Measurements from ENCODE around the gene RHPN2.
A peak's percentile ranks its signal among the peaks of the same experiment; 100 is the strongest.
"Not testable (repeated sequence)": the region's sequence is repeated elsewhere in the genome, so short reads cannot be mapped to it uniquely, and the experiment has no call there.

The RHPN2 gene

DNA sequence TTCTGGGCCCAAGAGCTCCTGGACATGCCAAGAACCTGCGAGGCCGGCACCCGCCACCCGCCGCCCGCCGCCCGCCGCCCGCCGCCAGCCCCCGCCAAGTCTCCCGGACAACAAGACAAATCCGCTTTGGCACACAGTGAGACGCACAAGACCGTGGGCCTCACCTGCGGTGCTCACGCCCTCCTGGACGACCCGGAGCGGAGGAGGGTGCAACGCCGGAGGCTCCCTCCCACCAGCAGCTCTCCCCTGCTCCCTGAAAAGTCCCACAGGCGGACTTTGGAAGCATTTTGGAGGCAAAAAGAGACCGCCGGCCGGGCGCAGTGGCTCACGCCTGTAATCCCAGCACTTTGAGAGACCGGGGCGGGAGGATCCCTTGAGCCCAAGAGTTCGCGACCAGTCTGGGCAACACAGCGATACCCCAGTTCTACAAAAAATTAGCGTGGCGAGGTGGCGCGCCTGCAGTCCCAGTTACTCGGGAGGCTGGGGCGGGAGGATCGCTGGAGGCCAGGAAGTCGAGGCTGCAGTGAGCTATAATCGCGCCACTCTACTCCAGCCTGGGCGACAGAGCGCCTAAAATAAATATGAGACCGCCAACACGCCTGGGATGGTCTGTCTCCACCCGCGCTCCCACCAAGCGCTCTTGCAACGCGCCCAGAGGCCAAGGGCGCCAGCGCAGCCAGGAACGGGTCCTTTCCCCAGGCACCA, 783 bp downstream of the RHPN2 start:
- DNase-seq = no peak

DNA sequence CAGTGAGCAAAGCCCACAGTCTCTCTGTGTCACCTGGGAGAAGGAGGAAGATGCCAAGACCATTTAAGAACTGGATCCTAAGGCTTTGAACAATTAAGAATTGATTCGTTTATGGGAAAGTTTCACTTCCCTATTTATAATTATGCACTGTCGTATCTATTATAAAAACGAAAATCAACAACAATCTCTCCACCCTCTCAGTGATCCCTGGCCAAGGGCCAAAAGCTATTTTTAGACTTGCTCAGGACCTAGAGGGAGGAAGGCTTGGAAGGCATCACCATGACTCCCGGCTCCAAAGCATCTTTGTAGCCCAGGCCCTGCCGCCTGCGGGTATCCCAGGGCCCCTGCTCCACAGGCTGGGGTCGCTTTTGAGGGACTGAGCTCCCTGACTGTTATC, 1.3 kb downstream of the RHPN2 start:
- no peak for DNase-seq

DNA sequence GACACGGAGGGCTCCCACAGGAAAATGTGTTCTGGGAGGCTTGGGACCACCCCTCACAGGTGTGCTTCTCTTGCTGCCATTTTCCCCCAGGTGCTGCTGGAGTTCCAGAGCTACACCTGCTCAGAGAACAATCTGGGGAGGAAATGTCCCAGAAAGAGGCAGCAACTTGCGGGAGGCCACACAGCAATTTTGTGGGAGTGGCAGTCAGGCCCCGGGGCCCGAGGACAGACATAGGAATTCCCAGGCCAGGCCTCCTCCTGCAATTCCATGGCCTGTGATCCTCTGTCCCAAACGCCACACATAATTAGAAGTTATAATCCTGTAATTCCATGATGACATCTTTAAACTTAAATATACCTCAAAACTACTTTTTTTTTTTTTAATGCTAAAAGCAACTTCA, 1.8 kb downstream of the RHPN2 start:
- no peak for DNase-seq

DNA sequence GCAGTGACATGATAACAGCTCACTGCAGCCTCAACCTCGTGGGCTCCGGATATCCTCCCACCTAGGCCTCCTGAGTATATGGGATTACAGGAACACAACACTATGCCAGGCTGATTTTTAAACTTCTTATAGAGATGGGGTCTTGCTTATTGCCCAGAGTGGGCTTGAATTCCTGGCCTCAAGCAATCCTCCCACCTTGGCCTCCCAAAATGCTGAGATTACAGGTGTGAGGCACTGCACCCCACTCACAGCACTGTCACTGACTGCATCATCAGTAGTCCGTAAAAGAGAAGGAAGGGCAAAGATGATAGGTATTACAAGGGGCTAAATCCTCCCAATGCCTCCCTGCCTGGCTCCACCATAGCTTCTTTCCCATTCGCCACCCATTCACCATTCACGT, 4.1 kb downstream of the RHPN2 start:
- no peak for DNase-seq

DNA sequence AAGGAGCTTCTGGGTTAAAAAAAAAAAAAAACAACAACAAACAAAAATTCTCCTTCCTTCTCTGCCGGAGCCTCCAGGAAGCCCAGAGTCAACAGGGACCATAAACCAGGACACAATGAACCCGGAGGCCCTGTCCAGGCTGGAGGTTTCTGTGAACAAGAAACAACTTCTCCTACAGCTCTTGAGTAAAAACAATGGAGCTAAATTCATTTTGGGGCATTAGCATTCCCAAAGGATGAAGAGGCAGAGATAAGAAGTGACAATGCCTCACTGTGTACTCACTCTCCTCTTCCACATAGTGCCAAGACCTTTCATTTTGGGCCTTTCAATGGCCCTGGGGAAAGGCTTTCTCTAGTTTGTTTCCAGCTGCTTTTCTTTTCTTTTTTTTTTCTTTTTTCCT, 9.0 kb downstream of the RHPN2 start:
- DNase-seq = no peak

DNA sequence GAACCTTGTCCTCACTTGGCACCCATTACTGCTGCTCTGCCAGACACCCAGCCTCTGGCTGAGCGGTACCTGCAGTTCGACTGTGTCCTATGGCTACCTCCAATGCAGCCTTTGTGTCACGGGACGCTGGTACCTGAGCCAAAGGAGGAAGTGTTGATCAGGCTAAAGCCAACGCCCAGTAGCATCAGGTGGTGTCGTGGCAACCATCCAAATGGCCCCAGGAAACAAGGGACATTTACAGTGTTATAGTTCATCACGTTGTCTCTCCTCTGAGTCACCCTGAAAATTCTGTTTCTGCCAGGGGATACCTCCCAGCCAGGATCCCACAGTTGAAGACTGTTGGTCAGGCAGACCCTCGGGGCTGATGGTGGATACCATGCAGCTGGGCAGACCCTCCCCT, 10.1 kb downstream of the RHPN2 start:
- no peak for DNase-seq

DNA sequence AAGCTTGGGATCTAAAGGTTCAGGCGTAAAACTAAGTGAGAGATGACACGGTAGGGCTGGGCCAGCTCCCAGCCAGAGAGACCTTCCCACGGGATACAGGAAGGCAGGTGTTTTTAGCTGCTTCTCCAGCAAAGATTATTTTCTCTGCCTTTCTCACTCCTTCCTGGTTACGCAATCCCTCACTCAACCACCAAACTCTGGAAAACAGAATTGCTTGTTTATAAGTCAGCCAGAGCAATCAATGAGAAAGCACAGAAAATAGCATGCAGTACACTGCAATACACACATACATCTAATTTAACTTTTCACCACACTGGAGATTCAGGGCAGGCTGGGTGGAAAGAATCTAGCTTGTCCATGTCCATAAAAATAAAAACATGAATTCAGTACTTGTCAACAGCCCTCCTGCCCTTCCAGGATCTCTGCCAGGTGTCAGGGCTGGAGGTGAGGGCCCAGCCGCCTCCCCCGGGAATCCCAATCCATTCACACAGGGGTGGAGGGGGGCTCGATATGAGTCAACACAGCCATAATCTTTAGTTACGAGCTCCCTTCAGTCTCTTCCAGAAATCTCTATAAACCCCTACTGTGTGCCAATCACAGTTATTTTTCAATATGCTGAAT, 12.2 kb downstream of the RHPN2 start:
- DNase-seq = no peak

DNA sequence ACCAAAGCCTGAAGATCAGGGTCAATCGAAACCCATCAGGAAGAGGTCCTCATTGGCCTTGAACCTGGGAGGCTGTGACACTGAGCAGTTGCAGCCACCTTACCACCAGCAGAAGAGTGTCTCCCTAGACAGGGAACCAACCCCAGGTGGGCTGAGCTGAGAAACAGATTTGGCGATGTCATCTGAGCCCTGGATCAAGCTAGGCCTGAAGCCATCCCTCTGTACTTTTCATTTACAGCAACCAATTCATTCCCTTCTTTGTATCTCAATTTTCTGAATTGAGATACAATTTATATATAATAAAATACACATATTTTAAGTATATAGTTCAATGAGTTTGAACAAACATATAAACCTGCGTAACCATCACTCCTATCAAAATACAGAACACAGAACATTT, 14.6 kb downstream of the RHPN2 start:
- no peak for DNase-seq

DNA sequence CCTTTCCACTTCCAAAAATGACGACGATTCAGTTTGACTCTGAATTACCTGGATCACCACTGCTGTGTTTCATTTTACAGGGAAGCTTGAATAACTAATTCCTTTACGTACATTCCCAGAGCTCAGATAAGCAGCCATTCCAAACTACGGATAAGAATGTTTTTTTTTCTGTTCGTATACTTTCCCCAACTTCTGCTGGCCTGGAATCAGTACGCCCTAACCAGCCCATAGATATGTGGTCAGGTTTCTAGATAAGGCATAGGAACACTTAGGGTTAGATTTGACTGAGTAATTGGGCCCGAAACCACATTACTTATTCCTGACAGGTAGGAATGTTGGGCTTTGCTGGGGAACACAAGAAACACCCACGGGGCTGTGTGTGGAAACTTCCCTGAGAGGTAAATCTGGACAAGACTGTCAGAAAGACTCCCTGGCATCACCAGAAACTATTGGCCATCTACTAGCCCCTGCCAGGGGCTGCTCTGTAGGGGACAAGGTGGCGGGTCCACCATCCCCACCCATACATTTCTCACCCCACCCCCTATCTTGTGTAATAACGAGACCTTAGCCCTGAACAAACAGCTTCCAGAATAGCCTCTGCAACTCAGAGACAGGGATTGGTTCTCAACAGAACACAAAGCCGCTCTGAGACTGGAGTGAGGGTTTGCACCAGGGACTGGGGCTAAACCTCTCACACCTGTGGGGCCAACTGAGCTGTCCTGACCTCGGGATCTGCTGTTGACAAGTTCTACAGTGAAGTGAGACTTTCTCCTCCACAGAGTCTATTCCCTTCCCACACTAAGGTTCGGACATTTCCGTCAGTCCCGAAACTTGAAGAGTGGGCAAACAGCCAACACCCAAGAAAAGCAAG, 15.6 kb downstream of the RHPN2 start:
- DNase-seq = no peak

DNA sequence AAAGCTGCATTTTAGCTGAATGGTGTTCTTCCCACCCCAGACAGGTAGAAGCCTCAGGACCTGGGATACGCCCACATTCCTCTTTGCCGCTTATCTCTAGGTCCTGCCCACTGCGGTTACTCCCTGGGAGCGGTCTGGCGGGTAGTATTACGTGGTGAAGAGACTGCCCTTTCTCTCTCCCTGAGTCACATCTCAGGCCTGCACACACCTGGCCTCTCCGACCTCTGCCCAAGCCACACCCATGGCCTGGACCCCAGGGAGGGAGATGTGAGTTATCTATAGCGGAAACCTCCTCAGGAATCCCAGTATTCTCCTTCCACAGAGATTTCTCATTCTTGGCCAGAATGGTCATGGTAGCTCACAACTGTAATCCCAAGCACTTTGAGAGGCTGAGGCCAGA, 17.3 kb downstream of the RHPN2 start:
- no peak for DNase-seq

DNA sequence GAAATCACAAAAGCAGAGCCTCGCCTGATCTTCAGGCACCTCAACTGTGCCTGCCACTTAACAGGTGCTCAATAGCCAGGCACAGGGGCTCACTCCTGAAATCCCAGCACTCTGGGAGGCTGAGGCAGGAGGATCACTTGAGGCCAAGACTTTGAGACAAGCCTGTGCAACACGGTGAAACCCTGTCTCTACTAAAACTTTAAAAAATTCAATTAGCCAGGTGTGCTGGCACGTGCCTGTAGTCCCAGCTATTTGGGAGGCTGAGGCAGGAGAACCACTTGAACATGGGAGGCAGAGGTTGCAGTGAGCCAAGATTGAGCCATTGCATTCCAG, 22.9 kb downstream of the RHPN2 start:
- DNase-seq = not testable (repeated sequence)

DNA sequence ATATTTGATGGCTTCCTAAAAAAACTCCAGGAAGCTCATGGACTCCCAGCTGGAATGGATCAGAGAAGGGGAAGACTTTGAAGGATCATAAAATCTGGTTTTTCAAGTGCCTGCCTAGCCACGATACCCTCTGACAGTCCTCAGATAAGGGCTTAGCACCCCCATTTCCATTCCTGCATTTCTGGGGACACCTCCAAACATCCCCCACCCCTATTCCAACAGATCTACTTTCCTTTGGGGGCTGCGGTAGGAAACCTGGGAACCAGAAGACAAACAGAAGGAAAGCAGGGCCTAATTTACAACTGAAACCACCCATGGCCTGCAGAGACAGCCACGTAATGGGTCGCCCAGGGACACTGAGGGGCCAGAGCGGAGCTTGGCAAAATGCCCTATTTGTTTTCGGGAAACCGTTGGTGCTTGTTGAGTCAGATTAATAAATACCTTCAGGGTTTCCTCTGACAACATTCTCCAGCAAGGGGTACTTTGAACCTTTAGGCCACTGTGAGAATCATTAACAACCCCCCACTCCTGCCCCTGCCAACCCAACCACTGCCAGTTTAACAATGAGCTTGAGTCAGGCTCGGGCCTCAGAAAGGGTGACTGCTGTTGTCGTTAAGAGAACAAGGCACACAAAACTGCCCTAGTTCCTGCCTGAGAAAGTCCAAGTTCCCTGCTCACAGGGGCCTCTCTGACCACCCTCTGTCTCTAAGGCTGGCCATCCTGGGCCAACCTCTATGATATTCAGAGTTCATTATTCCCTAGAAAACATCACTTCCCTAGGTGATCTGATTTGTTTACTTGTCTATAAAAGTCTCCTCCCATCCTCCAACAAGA, 23.5 kb downstream of the RHPN2 start:
- no peak for DNase-seq

DNA sequence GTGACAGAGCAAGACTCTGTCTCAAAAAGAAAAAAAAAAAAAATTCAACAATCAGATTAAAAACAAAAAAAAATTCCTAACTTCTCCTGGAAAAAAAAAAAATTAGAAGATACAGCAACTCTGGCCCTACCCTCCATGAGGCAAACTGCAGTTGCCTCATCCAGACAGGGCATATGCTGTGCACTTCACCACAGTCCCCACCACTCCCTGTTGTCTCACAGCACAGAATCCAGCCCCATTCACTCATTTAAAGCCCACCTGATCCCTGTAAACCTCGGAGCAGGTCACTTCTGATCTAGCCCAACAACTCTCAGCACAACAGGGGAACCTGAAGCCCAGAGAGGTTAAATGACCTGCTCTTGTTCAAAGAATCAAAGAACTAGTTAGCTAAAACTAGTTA, 24.9 kb downstream of the RHPN2 start:
- no peak for DNase-seq

DNA sequence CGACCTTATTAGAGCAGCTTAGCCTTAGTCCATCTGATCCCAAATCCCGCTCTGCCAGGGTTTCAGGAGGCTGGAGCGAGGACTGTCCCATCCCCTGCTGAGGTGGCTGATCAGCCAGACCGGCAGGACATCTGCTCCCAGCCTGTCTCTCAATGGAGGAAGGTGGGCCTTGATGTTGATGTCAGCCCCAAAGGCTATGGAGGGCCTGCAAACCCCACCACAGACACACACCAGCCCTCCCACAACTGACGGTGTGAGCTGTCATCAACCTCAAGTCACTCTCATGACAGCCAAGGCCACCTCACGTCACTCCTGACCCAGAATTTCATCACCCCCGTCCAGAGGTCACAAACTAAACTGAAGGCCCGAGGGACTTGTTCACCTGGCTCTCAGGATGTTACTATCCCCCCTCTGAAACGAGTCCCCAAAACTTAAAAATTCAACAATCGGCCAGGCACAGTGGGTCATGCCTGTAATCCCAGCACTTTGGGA, 25.5 kb downstream of the RHPN2 start:
- DNase-seq = no peak

DNA sequence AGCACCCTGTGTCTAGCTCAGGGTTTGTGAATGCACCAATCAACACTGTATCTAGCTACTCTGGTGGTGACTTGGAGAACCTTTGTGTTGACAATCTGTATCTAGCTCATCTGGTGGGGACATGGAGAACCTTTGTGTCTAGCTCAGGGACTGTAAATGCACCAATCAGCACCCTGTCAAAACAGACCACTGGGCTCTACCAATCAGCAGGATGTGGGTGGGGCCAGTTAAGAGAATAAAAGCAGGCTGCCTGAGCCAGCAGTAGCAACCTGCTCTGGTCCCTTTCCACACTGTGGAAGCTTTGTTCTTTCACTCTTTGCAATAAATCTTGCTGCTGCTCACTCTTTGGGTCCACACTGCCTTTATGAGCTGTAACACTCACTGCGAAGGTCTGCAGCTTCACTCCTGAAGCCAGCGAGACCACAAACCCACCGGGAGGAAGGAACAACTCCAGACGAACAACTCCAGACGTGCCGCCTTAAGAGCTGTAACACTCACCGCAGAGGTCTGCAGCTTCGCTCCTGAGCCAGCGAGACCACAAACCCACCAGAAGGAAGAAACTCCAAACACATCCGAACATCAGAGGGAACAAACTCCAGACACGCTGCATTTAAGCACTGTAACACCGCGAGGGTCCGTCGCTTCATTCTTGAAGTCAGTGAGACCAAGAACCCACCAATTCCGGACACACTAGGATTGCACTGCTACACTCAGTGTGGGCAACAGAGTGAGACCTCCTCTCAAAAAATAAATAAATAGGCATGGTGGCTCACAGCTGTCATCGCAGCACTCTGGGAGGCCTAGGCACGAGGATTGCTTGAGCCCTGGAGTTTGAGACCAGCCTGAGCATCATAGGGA, 27.3 kb downstream of the RHPN2 start:
- peak; percentile 18 for DNase-seq

DNA sequence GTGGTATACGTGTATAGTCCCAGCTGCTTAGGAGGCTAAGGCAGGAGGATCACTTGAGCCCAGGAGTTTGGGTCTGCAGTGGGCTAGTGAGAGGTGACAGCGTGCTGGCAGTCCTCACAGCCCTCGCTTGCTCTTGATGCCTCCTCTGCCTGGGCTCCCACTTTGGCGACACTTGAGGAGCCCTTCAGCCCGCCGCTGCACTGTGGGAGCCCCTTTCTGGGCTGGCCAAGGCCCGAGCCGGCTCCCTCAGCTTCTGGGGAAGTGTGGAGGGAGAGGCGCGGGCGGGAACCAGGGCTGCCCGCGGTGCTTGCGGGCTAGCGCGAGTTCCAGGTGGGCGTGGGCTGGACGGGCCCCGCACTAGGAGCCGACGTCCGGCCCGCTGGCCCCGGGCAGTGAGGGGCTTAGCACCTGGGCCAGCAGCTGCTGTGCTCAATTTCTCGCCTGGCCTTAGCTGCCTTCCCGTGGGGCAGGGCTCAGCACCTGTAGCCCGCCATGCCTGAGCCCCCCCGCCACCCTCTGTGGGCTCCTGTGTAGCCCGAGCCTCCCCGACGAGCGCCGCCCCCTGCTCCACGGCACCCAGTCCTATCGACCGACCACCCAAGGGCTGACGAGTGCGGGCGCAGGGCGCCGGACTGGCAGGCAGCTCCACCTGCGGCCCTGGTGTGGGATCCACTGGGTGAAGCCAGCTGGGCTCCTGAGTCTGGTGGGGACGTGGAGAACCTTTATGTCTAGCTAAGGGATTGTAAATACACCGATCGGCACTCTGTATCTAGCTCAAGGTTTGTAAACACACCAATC, 28.1 kb downstream of the RHPN2 start:
- DNase-seq = not testable (repeated sequence)

DNA sequence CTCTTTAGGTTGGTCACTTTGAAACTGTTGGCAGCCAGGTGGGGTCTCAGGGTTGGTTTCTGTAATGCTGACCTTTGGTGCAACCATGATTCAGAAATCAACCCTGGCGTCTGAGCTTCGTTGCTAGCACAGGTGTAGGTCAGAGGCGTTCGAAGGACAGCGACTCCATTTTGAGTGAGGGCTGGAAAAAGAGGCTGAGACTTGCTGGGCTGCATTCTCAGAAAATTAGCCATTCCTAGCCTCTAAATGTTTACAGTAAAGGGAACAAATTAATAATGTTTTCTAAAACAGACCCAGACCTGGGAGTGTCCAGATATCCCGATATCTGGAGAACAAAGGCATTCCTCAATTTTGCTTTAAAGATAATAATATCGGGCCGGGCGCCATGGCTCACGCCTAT, 29.2 kb downstream of the RHPN2 start:
- DNase-seq = no peak

DNA sequence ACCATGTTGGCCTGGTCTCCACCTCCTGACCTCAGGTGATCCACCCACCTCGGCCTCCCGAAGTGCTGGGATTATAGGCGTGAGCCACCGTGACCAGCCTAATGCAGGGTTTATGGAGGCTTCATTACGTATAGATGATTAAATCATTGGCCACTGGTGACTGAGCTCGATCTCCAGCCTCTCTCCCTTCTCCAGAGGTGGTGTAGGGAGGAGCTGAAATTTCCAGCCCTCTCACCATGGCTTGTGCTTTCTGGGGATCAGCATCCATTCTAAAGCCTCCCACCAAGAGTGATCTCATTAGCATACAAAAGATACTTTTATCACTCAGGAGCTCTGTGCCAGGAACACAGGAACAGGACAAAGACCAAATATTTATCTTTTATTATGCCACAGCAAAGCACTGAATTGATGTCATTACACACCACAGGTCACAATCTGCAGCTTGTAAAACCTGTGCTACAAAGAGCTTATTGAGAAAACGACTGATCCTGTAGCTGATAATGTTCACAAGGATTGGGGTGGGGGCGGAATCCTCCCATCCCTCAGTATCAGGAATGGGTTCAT, 32.4 kb downstream of the RHPN2 start:
- no peak for DNase-seq

DNA sequence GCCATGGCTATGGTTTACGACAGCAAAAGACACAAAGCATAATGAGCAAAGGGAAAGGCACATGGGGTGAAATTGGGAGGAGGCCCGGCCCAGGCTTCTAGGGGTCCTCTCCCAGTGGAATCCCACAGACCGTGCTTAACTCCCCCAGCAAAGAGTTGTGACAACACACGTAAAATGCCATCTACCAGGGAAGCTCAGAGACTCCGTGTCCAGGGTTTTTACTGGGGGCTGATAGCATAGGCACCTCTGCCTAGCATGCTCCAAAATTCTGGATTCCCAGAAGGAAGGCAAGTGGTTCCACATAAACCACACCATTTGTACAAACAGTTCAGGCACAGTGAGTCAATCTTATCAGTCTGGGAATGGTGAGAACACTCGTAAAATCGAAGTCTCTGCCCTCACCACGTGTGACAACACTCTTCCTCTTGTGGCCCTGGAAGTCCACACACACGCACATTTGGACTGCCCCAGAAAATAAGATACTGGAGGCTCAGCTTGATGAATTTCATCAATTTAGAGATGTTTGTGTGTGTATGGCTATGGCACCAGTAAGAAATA, 34.9 kb downstream of the RHPN2 start:
- no peak for DNase-seq

DNA sequence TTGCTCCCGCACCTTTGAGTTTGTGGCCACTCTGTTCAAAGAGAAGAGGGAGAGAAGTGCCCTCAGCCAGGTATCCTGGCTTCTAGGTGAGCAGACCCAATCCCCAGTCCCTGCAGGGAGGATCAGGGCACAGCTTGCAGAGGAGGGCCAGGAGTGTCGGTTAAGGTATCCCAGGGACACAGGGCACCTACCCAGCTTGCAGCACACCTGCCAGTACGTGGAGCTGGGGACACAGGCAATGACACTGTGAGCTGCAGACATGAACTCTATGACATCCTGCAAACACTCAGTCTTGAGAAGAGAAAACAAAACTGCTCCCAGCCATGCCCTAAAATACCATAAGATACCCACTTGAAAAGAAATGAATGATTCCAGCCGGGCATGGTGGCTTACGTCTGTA, 38.1 kb downstream of the RHPN2 start:
- DNase-seq = not testable (repeated sequence)

Data from GF-D8 (cell line).